GM10266 (cell line): ENCODE results near the gene PHRF1.

Experiments used
- DNase-seq: peaks from one replicate; pipeline ENCODE4 v3.0.0; 2012; ENCODE audit errors: extremely low spot score
- CTCF ChIP-seq: IDR thresholded peaks from 2 replicates; pipeline ENCODE4 v1.5.1; 2012; ENCODE audit warnings: mild to moderate bottlenecking, low read depth; ENCODE audit not compliant: control insufficient read depth, insufficient read depth; ENCODE audit errors: missing control alignments

The PHRF1 gene

DNA sequence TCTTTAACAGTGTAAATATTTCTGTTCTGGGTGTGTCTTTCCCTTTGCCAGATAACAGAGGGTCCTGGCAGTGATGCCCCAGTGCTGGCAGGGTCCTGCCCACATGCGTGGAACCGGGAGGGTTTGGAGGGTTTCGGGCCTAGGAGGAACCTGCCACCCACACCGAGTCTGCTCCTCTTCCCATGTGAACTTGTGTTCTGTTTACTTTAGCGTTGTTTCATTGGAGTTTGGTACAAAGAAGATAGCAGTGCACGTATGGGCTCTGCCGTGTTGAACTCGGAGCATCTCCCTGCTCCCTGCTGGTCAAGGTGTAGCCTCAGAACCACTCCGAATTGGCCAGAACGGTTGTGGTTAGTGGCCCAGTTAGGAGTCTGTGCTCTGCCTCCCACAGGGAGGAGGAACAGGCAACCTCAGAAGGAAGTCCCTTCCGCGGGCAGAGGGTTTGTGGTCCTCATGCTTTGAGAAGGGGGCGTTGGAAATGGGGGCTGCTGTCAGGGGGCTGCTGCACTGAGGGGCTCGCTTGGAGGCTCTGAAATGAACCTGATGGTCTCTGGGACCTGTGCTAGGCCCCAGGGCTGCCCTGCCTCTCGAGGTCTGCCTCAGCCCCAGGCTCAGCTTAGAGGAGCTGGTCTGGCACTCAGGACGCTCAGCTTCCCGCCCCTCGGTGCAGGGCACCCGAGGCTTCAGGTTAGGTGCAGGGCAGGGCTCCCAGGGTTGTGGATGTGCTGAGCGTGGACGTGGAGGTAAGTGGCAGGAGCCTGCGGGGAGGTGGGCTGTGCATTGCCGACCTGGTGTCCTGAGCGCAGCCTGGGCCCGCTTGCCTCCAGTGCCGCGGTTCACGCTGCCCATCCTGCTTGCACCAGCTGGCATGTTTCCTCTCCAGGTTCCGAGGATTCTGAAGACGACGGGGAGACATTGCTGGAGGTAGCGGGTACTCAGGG, 10.4 kb downstream of the PHRF1 start:
- no peak for TF ChIP-seq CTCF
- DNase-seq: no peak

DNA sequence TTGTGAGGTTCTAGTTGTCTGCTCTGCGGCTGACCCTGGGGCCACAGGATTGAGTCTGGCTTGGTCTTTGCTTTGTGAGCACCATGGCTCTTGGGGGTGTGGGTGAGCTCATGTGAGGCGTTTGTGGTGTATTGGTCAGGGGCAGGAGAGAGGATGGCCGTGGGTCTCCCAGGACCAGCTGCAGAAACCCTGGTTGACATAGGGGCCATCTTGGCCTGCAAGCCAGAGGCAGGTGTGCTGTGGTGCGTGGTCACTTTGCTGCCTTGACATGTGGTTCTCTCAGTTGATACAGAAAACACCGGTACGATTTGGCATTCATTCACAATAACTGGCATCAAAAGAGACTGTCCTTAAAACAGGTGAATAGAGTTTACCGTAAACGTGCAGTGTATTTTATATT, 11.3 kb downstream of the PHRF1 start:
- no peak for TF ChIP-seq CTCF
- DNase-seq: no peak

GRCh38 chr11:587978-588380, 11.7 kb downstream of the PHRF1 start:
- DNase-seq: no peak
- TF ChIP-seq CTCF: no peak

DNA sequence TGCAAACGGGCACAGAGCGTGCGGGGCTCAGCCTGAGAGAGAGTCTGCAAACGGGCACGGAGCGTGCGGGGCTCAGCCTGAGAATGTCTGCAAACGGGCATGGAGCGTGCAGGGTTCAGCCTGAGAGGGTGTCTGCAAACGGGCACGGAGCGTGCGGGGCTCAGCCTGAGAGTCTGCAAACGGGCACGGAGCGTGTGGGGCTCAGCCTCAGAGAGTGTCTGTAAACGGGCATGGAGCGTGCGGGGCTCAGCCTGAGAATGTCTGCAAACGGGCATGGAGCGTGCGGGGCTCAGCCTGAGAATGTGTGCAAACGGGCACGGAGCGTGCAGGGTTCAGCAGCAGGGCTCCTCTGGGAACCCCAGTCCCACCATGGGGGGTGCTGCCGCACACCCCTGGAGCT, 13.5 kb downstream of the PHRF1 start:
- no peak for DNase-seq
- TF ChIP-seq CTCF: no peak

DNA sequence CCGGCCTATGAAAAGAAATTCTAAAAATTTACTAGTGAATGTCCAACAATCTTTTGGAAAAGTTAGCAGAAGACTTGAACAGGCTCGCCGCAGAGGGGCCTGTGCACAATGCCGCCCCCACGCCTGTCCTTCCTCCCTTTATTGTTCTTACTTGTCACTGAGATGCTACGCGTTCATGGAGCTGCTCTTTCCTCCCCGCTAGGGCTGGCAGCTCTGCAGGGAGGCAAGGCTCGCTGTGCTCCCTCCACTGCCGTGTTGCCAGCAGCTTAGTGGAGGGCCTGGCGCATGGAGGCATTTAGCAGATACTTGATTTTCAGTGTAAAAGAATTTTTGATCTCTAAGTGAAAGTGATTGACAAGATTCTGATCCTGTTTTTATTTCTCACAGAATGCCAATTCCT, 14.7 kb downstream of the PHRF1 start:
- no peak for TF ChIP-seq CTCF
- DNase-seq: no peak

DNA sequence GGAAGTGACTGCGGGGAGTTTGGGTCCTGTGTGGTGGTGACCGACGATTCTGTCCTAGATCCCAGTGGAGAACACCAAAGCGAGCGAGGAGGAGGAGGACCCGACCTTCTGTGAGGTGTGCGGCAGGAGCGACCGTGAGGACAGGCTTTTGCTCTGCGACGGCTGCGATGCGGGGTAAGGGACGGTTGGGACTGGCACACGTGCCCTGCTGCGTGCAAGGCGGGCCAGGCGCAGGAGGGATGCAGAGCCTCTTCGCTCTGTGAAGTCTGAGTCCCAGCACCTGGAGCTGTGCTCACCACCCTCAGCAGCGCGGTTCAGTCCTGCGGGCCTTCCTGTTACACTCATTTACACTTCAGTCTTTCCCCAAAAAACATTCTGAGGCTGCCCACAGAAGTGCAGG, 16.2 kb downstream of the PHRF1 start:
- no peak for DNase-seq
- TF ChIP-seq CTCF: no peak

GRCh38 chr11:592918-593317, 16.6 kb downstream of the PHRF1 start:
- no peak for TF ChIP-seq CTCF
- DNase-seq: no peak
